Breast epithelium (tissue), 4 donors: ENCODE measurements around the gene ARF6. TPM values are rescaled to one million over a fixed set of nuclear protein-coding genes. Genes with fewer than 3 reads are reported as not detected.

ENCODE experiments used
- DNase-seq, 2 donors: peaks; one replicate each; pipeline ENCODE4 v3.0.0-alpha.2; 2019; ENCODE audit warnings: low spot score in 2 of 2
- H3K27ac ChIP-seq, 2 donors: fragments of 200-600 bp; sonication (generic) in 1 of 2; one replicate each; pipeline ENCODE4 v1.5.1; 2016 to 2019; ENCODE audit warnings: mild to moderate bottlenecking in 1 of 2
- H3K27me3 ChIP-seq, 2 donors: fragments of 200-600 bp; sonication (generic) in 1 of 2; one replicate each; pipeline versions ENCODE4 v1.5.1 to v1.6.0; 2017 to 2019; ENCODE audit warnings: control low read depth in 1 of 2, mild to moderate bottlenecking in 1 of 2
- H3K36me3 ChIP-seq: fragments of 200-600 bp; one replicate; pipeline ENCODE4 v1.5.1; 2019
- H3K4me1 ChIP-seq, 2 donors: fragments of 200-600 bp; sonication (generic); one replicate each; pipeline ENCODE4 v1.5.1; 2016 to 2019; ENCODE audit warnings: control low read depth in 1 of 2
- H3K4me3 ChIP-seq, 3 donors: fragments of 200-600 bp; sonication (generic); 1 replicate in 2 of 3; 2 replicates in 1 of 3; pipeline ENCODE4 v1.5.1; 2016 to 2019; ENCODE audit warnings: mild to moderate bottlenecking in 3 of 3, moderate library complexity in 2 of 3
- H3K9me3 ChIP-seq, 2 donors: fragments of 200-600 bp; sonication (generic) in 1 of 2; one replicate each; pipeline ENCODE4 v1.5.1; 2016 to 2019; ENCODE audit warnings: control low read depth in 1 of 2
- CTCF ChIP-seq, 3 donors: fragments of 450-650 bp; IDR thresholded peaks; one replicate each; pipeline ENCODE4 v1.5.1; 2016 to 2017; ENCODE audit warnings: antibody characterized with exemption in 3 of 3, mild to moderate bottlenecking in 3 of 3, moderate library complexity in 3 of 3
- POLR2A ChIP-seq: fragments of 450-650 bp; IDR thresholded peaks from one replicate; pipeline ENCODE4 v1.6.1; 2016; ENCODE audit warnings: antibody characterized with exemption, mild to moderate bottlenecking, moderate library complexity
- POLR2AphosphoS5 ChIP-seq, 3 donors: sonication (generic); formaldehyde crosslinking; IDR thresholded peaks; one replicate each; pipeline ENCODE4 v1.6.1; 2017; ENCODE audit warnings: antibody characterized with exemption in 3 of 3
- intact Hi-C: fragments of 100-400 bp; cut with DNase I; formaldehyde crosslinking; loops from one replicate; pipeline ENCODE4 v1.15.1; 2023; ENCODE audit warnings: low total_unique reads
- total RNA-seq, 3 donors: library from RNA; depleted of rRNA; stranded (reverse); fragments of >200 nt; gene quantifications; one replicate each; pipeline ENCODE4 v1.1.0, GENCODE V29; 2016

The ARF6 gene
- total RNA-seq, 3 donors from 2014 or later, result 39.2 to 63.8 (median 44.2) TPM

DNA sequence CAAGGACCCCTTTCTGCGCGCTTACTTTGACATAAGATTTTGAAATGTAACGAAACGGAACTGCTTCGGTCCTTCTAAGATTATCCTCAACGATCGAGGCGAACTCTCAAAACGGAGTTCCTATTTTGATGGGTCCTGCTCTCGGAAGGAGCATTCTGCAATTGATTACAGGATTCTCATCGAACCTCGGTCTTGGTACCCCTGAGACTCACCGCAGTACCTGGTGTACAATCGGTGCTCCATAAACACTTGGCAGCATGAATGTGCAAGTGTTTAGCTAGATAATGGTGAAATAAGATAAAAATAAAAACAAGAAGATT lies 39.8 kb upstream of the ARF6 start:
- H3K27me3 ChIP-seq, result no peaks in the 10 kb centered on the region
- peak overlapping the region; percentile 78 to 94 (median 87) for H3K4me3 ChIP-seq
- H3K9me3 ChIP-seq, result no peaks in the 10 kb centered on the region
- intact Hi-C loops, result no loop called here
- TF ChIP-seq CTCF (IDR thresholded peaks at IDR 0.05) (no peak), POLR2A (no peak), POLR2AphosphoS5 (IDR thresholded peaks at IDR 0.05) (no peak)
- peaks cover 0 to 9% of the 10 kb centered on the region in 2 donors for H3K4me1 ChIP-seq
- DNase-seq, result no peak
- peak overlapping the region; percentile 95 for H3K27ac ChIP-seq
- H3K36me3 ChIP-seq, result peaks cover 5% of the 10 kb centered on the region

GRCh38 chr14:49853572-49854375 lies 39.1 kb upstream of the ARF6 start:
- peaks cover 5% of the 10 kb centered on the region for H3K36me3 ChIP-seq
- intact Hi-C loops, result no loop called here
- DNase-seq, result peak; percentile 54 to 60
- peak overlapping the region; percentile 78 to 94 (median 87) for H3K4me3 ChIP-seq
- no peaks in the 10 kb centered on the region for H3K9me3 ChIP-seq
- peak in 1 of 3 donors; percentile 25 for TF ChIP-seq POLR2AphosphoS5 (IDR thresholded peaks at IDR 0.05)
- TF ChIP-seq CTCF (IDR thresholded peaks at IDR 0.05), result peak; percentile 34 to 87 (median 76)
- TF ChIP-seq POLR2A, result no peak
- H3K4me1 ChIP-seq, result peaks cover 0 to 9% of the 10 kb centered on the region in 2 donors
- H3K27ac ChIP-seq, result no peak overlapping the region
- H3K27me3 ChIP-seq, result no peaks in the 10 kb centered on the region

GRCh38 chr14:49857427-49858003 lies 35.4 kb upstream of the ARF6 start:
- TF ChIP-seq POLR2A (no peak), POLR2AphosphoS5 (IDR thresholded peaks at IDR 0.05) (no peak), CTCF (IDR thresholded peaks at IDR 0.05) (no peak)
- Histone ChIP-seq H3K27ac (no peak overlapping the region), H3K4me1 (no peaks in the 10 kb centered on the region), H3K9me3 (no peaks in the 10 kb centered on the region), H3K27me3 (no peaks in the 10 kb centered on the region), H3K4me3 (no peak overlapping the region), H3K36me3 (no peaks in the 10 kb centered on the region)
- no peak for DNase-seq
- intact Hi-C loops, result no loop called here

DNA sequence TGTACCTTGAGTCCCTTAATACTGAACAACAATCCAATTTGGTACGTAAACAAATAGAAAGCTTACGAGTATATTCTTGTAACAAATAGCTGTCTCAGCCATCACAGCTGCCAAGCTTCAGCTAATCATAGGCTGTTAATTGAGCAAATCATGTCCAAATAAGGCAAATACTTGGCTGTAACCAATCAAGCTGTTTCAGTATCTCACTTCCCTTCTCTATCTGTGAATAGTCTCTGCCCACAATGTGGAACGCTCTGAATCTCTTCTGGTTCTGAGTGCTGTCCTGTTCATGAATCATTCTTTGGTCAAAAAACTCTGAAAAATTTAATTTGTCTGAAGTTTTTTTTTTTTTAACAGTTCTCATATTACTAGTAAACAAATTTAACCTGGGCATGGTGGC lies 34.5 kb upstream of the ARF6 start:
- H3K4me3 ChIP-seq, result no peak overlapping the region
- H3K27me3 ChIP-seq, result no peaks in the 10 kb centered on the region
- DNase-seq, result no peak
- H3K9me3 ChIP-seq, result no peaks in the 10 kb centered on the region
- no peaks in the 10 kb centered on the region for H3K36me3 ChIP-seq
- intact Hi-C loops, result no loop called here
- peaks cover 0 to under 1% of the 10 kb centered on the region in 2 donors for H3K4me1 ChIP-seq
- TF ChIP-seq CTCF (IDR thresholded peaks at IDR 0.05) (no peak), POLR2A (no peak), POLR2AphosphoS5 (IDR thresholded peaks at IDR 0.05) (no peak)
- H3K27ac ChIP-seq, result no peak overlapping the region

- Histone ChIP-seq H3K4me1 (peaks cover 0 to 11% of the 10 kb centered on the region in 2 donors), H3K27ac (peak overlapping the region; percentile 97 to 99), H3K36me3 (no peaks in the 10 kb centered on the region), H3K4me3 (peak overlapping the region; percentile 51 to 81 (median 74)), H3K9me3 (no peaks in the 10 kb centered on the region), H3K27me3 (no peaks in the 10 kb centered on the region)
- no peak for DNase-seq
- TF ChIP-seq CTCF (IDR thresholded peaks at IDR 0.05), result no peak
- no peak for TF ChIP-seq POLR2A
- no peak for TF ChIP-seq POLR2AphosphoS5 (IDR thresholded peaks at IDR 0.05)
- intact Hi-C loops, result no loop called here
Observed at GRCh38 chr14:49860988-49861698, 31.7 kb upstream of the ARF6 start.
